ENCODE data around the gene FAM76A. TPM values are rescaled to one million over a fixed set of nuclear protein-coding genes. Genes with fewer than 3 reads are reported as not detected.

Gene FAM76A
- total and polyA plus RNA-seq, 2 donors (not counting 3 experiments of a cell fraction or from before 2014, with no cell fraction given), result 1.8 to 12.8 TPM

- no peak overlapping the region for H2AFZ ChIP-seq (ENCODE audit: low read depth, low read length)
- no peaks in the 10 kb centered on the region for H3K36me3 ChIP-seq (ENCODE audit: control insufficient read depth in 2 of 2, extremely low read depth in 1 of 2, insufficient read depth in 2 of 2, low read length in 2 of 2)
- no peaks in the 10 kb centered on the region for H3K9me1 ChIP-seq (replicated peaks; ENCODE audit: control insufficient read depth, extremely low read depth, insufficient read depth, low read length)
- no TSS peak for BruUV-seq (replicated peaks)
- no peak overlapping the region for H3K4me3 ChIP-seq (replicated peaks in 1 of 3; ENCODE audit: insufficient read depth in 1 of 3, low read depth in 1 of 3, low read length in 3 of 3)
- DNase-seq (ENCODE audit: low read depth, low spot score) (no peak), FAIRE-seq (no peak)
- ChIA-PET POLR2A (interaction anchor here (0.5 kb wide), 1 partner anchor 37 kb away, joined by 5 read pairs; no protein-coding TSS in a partner anchor), CTCF (interaction anchor here (4.8 kb wide), 1 partner anchor 17 kb away, joined by 16 read pairs; no protein-coding TSS in a partner anchor)
- H3K9me3 ChIP-seq (replicated peaks; ENCODE audit: control insufficient read depth, insufficient read depth, low read length), result no peaks in the 10 kb centered on the region
- H3K9ac ChIP-seq (replicated peaks; ENCODE audit: extremely low read depth, insufficient read depth, low read length), result no peak overlapping the region
- peaks cover 18 to 23% of the 10 kb centered on the region in 2 experiments for H3K27me3 ChIP-seq (ENCODE audit: control insufficient read depth in 2 of 2, insufficient read depth in 2 of 2, low read length in 2 of 2)
- intact Hi-C loops (cut with micrococcal nuclease), result no loop called here
- H4K20me1 ChIP-seq (replicated peaks; ENCODE audit: control insufficient read depth, extremely low read depth, insufficient read depth, low read length), result no peaks in the 10 kb centered on the region
- H3K79me2 ChIP-seq (ENCODE audit: control insufficient read depth, insufficient read depth, low read length), result no peaks in the 10 kb centered on the region
- no peak overlapping the region for H3K27ac ChIP-seq (ENCODE audit: insufficient read depth, low read depth, low read length)
- no peak overlapping the region for H3K4me2 ChIP-seq (ENCODE audit: insufficient read depth, low read length)
- TF ChIP-seq POLR2AphosphoS5 (IDR thresholded peaks at IDR 0.05; ENCODE audit: insufficient read depth, low read depth, low read length) (no peak), EZH2 (IDR thresholded peaks at IDR 0.05; ENCODE audit: borderline replicate concordance, low read depth, low read length, severe bottlenecking) (no peak)
- H3K4me1 ChIP-seq (ENCODE audit: control insufficient read depth, extremely low read depth, insufficient read depth, low read length), result no peaks in the 10 kb centered on the region
- dilution Hi-C loops (cut with MboI; ENCODE audit: extremely low pct_ligation_motif_present, low sequenced_read_pairs), result no loop called here
Observed at GRCh38 chr1:27686223-27686990, 39.4 kb upstream of the FAM76A start.

GRCh38 chr1:27687906-27688305 is 37.9 kb upstream of the FAM76A start:
- Histone ChIP-seq H3K4me3 (replicated peaks in 1 of 3; ENCODE audit: insufficient read depth in 1 of 3, low read depth in 1 of 3, low read length in 3 of 3) (no peak overlapping the region), H3K79me2 (ENCODE audit: control insufficient read depth, insufficient read depth, low read length) (no peaks in the 10 kb centered on the region), H4K20me1 (replicated peaks; ENCODE audit: control insufficient read depth, extremely low read depth, insufficient read depth, low read length) (no peaks in the 10 kb centered on the region), H3K4me1 (ENCODE audit: control insufficient read depth, extremely low read depth, insufficient read depth, low read length) (no peaks in the 10 kb centered on the region), H3K9me3 (replicated peaks; ENCODE audit: control insufficient read depth, insufficient read depth, low read length) (no peaks in the 10 kb centered on the region), H2AFZ (ENCODE audit: low read depth, low read length) (no peak overlapping the region), H3K36me3 (ENCODE audit: control insufficient read depth in 2 of 2, extremely low read depth in 1 of 2, insufficient read depth in 2 of 2, low read length in 2 of 2) (no peaks in the 10 kb centered on the region), H3K27ac (ENCODE audit: insufficient read depth, low read depth, low read length) (no peak overlapping the region), H3K27me3 (ENCODE audit: control insufficient read depth in 2 of 2, insufficient read depth in 2 of 2, low read length in 2 of 2) (peaks cover 18 to 28% of the 10 kb centered on the region in 2 experiments), H3K4me2 (ENCODE audit: insufficient read depth, low read length) (no peak overlapping the region), H3K9ac (replicated peaks; ENCODE audit: extremely low read depth, insufficient read depth, low read length) (no peak overlapping the region), H3K9me1 (replicated peaks; ENCODE audit: control insufficient read depth, extremely low read depth, insufficient read depth, low read length) (no peaks in the 10 kb centered on the region)
- FAIRE-seq (no peak), DNase-seq (ENCODE audit: low read depth, low spot score) (no peak)
- ChIA-PET CTCF (interaction anchor here (4.8 kb wide), 1 partner anchor 18 kb away, joined by 16 read pairs; no protein-coding TSS in a partner anchor), POLR2A (no interaction called here)
- intact Hi-C loops (cut with micrococcal nuclease) (no loop called here), dilution Hi-C loops (cut with MboI; ENCODE audit: extremely low pct_ligation_motif_present, low sequenced_read_pairs) (no loop called here)
- BruUV-seq (replicated peaks), result no TSS peak
- TF ChIP-seq POLR2A (IDR thresholded peaks at IDR 0.05; ENCODE audit: low read depth, low read length) (no peak), MYC (IDR thresholded peaks at IDR 0.05; ENCODE audit: low read depth, low read length) (no peak), FOS (IDR thresholded peaks at IDR 0.05; ENCODE audit: borderline replicate concordance, insufficient read depth, low read length) (no peak), EZH2 (IDR thresholded peaks at IDR 0.05; ENCODE audit: borderline replicate concordance, low read depth, low read length, severe bottlenecking) (no peak), GATA2 (IDR thresholded peaks at IDR 0.05; ENCODE audit: insufficient read depth, insufficient read length, low read depth, low read length) (no peak), MAX (IDR thresholded peaks at IDR 0.05; ENCODE audit: insufficient read depth, insufficient read length) (no peak), JUN (IDR thresholded peaks at IDR 0.05; ENCODE audit: borderline replicate concordance, insufficient read depth, insufficient read length, low read depth) (no peak), CTCF (IDR thresholded peaks at IDR 0.05; ENCODE audit: extremely low read depth in 1 of 2, insufficient read depth in 1 of 2, low read depth in 1 of 2, low read length in 2 of 2) (no peak), POLR2AphosphoS5 (IDR thresholded peaks at IDR 0.05; ENCODE audit: insufficient read depth, low read depth, low read length) (no peak)
